Fibroblast of upper back skin (primary cell): ENCODE results near the gene MAB21L4.

ENCODE experiments used
- DNase-seq: peaks from one replicate; pipeline ENCODE4 v3.0.0-alpha.2; 2013

Gene MAB21L4

DNA sequence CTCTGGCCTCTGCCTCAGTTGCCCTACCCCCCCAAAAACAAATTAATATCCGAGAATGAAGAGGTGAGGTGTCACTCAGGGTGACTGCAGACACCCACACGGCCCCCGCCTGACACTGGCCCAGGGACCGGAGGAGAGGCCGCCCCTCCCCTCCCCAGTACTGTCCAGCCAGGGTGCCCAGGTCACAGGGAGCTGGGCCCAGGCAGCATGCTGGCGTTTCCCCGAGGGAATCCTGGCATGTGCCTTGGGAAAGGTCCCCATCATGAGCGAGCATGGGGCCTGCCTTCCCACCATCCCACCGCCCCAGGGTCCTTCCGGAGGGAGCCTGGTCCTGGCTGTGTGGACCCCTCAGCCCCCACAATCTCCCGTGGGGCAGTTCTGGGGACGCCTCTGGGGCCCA, 3.0 kb downstream of the MAB21L4 start:
- no peak for DNase-seq

DNA sequence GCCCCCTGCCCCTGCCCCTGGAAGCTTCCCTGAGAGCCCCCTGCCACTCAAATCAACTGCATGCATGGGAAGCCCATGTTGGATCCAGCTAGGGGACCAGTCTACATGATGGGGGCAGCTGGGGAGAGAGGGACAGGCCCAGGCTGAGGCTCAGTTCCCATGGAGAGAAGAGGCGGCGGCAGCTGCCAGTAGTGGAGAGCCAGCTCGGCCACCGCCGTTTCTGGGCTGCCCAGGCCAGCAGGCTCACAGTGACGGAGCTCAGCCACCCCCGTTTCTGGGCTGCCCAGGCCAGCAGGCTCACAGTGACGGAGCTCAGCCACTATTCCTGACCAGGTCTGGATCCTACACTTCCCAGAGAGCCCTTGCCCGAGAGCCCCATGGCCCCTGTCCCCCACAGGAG, 3.6 kb downstream of the MAB21L4 start:
- no peak for DNase-seq

- no peak for DNase-seq
Observed at GRCh38 chr2:240891492-240892340, 4.2 kb downstream of the MAB21L4 start.

GRCh38 chr2:240890691-240891090, 5.3 kb downstream of the MAB21L4 start:
- no peak for DNase-seq

GRCh38 chr2:240889601-240890560, 6.1 kb downstream of the MAB21L4 start:
- DNase-seq, result no peak

- DNase-seq, result no peak
Observed at GRCh38 chr2:240888890-240889573, 6.9 kb downstream of the MAB21L4 start.

- no peak for DNase-seq
Observed at GRCh38 chr2:240888130-240888889, 7.6 kb downstream of the MAB21L4 start.

- DNase-seq, result no peak
Observed at GRCh38 chr2:240887631-240888030, 8.3 kb downstream of the MAB21L4 start.

GRCh38 chr2:240886678-240887609, 9.0 kb downstream of the MAB21L4 start:
- no peak for DNase-seq

GRCh38 chr2:240886023-240886565, 9.9 kb downstream of the MAB21L4 start:
- no peak for DNase-seq

- DNase-seq, result no peak
Observed at GRCh38 chr2:240885566-240885965, 10.4 kb downstream of the MAB21L4 start.

GRCh38 chr2:240884745-240885144, 11.2 kb downstream of the MAB21L4 start:
- no peak for DNase-seq

DNA sequence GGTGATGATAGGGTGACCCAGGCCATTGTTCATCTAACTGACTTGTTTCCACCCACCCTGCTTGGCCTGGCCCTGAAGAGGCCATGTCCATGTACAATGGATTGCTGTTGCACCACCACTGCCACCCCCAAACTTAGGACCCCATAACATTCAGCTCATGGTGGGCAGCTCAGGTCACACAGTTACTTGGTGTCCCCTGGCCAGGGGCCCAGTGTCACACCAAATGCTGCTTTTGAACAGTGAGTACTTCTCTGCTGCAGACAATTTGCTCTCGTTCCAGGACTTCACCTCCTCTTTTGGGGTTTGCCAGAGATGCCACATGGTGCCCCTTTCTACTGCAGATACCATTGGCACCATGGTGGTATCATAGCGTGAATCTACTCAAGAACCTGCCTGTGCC, 11.7 kb downstream of the MAB21L4 start:
- no peak for DNase-seq

GRCh38 chr2:240881913-240882312, 14.0 kb downstream of the MAB21L4 start:
- DNase-seq, result no peak

GRCh38 chr2:240879105-240879504, 16.9 kb downstream of the MAB21L4 start:
- no peak for DNase-seq

DNA sequence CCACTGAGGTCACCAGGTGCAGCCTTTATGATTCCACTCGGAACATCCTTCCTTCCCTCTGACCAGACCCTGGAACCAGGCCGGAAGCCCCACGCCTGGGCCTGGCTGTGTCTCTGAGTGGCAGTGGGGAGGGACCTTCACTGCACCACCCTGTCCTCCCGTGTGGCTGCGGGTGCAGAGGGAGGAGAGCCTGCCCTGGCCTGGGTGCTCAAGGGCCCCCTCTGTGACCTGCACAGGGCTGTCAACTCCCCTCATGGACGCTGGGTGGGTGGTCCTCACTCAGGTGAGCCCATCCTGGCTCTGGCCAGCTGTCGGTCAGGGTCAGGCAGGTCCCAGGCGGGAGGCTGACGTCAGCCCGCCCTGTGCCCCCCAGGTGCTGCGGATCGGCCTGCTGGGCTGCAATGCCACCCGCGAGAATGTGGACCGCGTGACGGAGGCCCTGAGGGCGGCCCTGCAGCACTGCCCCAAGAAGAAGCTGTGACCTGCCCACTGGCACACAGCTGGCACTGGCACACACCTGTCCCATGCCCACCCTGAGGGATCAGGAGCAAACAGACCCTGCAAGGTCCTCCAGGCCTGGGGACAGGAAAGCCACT, 17.5 kb downstream of the MAB21L4 start:
- no peak for DNase-seq

GRCh38 chr2:240877460-240878340, 18.3 kb downstream of the MAB21L4 start:
- DNase-seq, result no peak

DNA sequence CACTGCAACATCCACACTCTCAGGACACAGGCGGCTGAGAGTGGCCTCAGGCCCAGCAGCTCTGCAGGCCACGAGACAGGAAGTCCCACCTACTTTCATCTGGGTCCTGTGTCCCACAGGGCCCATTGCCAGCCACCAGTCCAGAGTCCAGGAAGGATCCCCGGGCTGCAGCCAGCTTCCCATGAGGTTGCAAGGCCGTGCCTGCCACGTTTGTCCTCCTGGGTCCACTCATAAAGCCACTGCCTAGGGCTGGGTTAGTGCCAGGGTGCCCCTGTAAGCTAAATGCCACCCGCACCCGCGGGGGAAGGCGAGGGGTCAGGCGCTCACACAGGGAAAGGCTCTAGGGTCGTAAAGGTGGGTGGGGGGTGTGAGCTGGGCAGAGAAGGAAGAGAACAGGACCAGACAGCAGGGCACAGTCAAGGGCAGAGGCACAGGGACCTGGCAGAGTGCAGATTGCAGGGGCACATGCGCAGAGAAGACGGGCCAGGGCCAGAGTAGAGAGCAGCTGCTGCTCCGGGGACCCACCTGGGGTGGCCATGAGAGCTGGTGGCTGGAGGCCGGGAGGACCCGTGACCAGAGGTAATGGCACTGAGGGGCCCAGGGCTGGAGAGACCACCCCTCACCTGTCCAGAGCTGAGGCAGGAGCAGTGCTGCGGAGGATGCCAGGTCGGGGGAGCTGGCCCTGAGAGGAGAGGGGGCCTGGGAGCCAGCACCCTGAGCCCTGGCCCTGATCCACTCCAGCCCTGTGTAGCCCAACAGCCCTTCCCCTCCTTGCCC, 19.3 kb downstream of the MAB21L4 start:
- DNase-seq, result no peak

GRCh38 chr2:240876035-240876474, 19.9 kb downstream of the MAB21L4 start:
- DNase-seq, result no peak
